HG03103 (cell line): ENCODE measurements around the gene BCAP31.
"Not testable (repeated sequence)": the region's sequence is repeated elsewhere in the genome, so short reads cannot be mapped to it uniquely, and the experiment has no call there.

Experiments
- ATAC-seq: cut with Tn5 transposase; IDR thresholded peaks from one replicate; pipeline ENCODE4 v1.9.1; 2021; ENCODE audit warnings: low read depth; ENCODE audit not compliant: unreplicated experiment

Gene BCAP31

DNA sequence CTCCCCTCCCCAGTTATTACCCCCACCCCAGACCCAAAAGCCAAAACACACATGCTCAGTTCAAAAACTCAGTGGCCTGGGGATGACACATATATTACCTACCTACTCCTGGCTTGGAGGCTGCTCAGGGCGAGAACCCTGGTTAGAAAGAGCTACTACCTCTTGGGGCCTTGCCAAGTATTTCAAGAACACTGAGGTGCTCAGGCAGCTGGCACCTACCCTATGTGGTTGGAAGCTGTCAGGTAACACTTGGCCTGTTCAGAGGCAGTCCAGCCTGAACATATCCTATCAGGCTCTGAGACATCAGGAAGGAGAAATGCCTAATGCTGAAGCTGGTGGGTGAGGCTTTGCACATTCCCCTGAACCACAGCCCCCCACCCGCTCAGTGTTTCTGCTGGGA is 4.9 kb downstream of the BCAP31 start:
- ATAC-seq, result no peak

DNA sequence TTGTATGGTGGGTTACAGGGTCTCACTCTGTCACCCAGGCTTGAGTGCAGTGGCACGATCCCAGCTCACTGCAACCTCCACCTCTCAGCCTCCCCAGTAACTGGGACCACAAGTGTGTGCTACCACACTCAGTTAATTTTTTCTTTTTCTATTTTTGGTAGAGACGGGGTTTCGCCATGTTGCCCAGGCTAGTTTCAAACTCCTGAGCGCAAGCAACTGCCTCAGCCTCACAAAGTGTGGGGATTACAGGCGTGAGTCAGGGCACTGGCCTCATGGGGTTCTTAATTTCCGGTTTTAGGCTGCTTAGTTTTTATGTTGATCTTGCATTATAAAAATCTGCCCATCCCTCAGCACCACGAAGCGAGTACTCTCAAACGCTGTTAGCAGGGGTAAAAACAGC is 6.7 kb downstream of the BCAP31 start:
- no peak for ATAC-seq

DNA sequence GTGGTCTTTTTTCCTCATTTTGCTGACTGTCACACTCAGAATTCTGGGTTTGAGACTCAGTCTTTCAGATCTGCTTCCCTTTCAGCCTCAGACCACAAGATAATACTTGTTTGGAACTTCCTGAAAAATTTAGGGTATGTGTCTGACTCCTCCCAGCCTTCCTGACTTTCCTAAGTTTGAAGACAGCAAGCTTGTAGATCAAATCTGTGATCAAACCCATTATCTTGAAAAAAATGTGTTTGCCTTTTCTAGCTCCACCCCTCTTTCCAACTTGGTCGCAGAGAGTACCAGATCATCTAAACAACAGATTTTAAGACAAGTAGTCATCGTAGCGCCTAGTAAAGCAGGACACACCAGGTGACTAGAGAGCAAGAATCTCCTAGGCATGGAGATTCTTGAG is 9.9 kb downstream of the BCAP31 start:
- no peak for ATAC-seq

DNA sequence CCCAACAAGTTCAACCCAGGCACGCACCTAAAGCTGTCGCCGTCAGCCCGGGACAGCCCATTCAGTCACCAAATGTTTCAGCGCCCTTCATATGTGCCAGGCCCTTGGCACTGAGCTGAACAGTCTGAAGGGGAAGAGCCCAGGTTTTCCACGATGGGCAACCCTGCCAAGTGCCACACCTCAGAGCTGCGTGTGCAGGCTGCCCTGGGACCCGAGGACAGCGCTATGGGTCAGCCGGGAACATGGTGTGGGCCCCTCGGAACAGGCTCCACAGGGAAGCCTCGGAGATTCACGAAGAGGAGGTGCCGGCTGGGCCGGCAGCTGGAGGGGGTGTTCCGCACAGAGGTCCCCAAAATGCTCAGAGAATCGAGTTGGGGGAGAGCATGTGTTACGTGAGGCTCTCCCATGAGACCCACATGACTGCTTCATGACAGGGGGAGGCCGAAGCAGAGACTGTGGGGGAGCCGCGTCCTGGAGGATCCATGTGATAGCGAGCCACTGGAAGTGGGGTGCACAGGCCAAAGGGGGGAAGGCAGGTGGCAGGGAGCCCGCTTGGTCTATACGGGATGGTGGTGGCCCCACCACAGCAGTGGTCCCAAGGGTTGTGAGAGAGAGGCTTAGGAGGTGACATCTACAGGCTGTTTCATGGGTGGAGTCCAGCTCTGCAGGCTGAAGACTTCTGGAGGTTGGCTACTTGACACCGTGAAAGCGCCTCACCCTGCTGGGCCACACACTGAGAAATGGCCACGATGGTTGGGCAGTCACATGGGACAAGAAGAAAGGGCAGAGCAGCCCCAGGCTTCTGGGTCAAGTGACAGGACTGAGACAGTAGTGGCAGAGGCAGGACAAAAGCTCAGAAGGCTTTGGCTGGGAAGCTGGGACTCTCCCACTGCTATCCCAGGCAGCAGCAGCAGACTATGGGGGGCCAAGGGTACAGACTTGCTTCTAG is 14.2 kb downstream of the BCAP31 start:
- no peak for ATAC-seq

DNA sequence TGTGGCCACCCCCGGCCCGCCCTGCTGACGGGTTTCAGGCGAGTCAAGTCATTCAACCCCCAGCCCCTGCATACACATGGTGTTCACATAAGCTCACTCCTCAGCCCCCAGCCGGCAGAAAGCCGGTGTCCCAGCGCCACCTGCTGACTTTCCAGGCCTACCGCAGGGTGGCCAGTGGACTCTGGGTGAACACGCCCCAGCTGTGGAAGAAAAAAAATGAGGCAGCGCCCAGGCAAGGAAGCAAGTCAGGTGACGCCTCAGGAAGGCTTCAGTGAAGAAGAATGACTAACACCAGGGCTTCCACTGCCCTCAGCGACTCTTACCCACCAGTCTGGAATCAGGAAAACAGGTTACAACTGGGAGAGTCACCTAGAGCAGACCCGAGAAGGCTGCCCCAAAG is 15.8 kb downstream of the BCAP31 start:
- no peak for ATAC-seq

DNA sequence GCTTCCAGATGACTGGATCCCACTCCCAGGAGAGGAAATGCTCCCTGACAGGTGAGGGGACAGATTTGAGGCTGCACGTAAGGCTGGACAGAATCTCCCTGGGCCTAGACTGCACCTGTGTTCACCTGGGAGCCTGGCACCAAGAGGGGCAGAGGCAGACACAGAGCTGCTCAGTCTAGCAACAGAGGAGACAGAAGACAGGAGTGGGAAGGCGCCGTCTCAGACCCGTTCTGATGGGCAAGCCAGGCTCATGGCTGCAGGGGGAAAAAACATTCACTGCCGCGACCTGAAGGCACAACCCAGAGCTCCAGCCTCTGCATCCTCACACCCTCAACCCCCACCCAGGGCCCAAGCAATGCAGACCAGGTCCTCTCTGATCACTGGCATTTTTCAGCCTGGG is 16.8 kb downstream of the BCAP31 start:
- ATAC-seq, result no peak

DNA sequence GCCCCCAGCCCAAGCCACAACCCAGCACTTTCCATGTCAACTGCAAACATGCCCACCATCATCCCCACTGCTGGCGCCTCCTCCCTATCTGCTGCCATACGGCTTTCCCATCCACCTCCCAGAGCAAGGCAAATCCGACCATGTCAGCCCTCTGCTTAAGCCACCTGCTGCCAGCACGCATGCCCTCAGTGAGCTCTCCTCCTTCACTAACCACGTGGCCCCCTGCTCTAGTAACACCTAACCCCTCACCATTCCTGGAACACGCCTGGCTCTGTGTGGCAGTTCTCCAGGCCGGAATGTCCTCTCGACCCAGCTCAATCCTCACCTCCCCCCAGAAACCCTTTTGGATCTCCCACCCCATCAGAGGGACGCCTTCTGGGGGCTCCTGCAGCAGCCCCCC is 17.4 kb downstream of the BCAP31 start:
- no peak for ATAC-seq

DNA sequence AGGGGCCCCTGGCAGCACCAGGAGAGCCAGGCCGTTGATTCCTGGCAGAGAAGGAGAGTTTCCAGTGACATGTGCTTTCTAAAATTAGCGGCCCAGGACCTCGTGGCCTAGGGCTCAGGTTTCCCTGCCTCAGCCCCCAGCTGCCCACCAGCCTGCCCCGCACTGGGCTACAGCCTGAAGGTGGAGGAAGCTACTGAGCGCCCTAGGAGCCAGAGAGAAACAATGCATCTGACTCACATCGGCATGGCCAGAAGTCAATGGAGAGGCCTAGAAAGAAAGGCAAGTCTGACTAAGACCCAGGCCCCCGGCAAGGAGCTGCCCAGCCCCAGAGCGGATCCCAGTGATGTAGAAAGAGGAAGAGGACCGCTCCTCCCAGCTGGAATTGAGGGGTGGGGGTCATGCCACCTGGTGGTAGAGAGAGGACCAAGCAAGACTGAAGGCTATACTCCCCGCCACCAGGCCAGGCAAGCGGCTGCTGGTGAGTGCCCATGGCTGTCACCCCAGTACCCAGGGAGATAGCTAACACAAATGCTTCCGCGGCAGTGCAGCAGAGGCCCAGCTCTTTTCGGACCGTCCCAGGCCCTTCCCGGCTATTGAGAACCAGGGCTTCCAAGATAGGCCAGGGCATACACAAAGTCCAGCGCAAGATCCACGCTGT is 18.7 kb downstream of the BCAP31 start:
- not testable (repeated sequence) for ATAC-seq

DNA sequence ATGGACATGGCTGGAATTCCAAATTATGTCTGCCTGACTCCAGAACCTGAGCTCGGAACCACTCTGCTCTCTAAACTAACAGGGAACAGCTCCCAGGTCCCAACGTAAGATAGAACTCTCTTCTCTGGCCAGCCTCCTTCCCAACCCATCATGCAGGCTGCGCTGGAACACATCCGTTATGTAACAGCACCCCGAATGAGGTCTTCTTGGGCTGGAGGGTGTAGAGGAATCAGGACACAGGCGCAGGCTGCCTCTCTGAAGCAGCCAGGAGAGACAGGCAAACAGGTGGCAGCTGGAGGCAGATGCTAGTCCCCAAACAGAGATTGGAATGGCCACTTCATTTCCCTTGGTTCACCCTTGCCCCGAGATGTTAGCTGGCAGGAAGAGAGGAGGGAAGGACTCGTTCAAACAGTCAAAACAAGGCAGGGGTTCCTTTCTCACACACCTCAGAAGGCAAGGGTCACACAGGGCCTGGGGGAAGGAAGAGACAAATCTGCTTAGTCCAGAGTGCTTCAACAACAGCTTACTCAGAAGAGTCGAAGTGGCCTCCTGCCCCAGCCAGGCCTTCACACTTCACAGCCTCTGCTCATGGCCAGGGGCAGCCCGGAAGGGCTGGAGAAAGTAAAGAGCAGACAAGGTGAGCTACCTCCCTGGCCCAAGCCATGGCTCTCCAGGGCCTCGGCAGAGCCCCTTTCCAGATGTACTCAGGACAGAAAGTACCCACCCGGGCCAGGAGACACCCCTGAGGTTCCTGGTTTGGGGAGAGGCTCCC is 19.4 kb downstream of the BCAP31 start:
- not testable (repeated sequence) for ATAC-seq

DNA sequence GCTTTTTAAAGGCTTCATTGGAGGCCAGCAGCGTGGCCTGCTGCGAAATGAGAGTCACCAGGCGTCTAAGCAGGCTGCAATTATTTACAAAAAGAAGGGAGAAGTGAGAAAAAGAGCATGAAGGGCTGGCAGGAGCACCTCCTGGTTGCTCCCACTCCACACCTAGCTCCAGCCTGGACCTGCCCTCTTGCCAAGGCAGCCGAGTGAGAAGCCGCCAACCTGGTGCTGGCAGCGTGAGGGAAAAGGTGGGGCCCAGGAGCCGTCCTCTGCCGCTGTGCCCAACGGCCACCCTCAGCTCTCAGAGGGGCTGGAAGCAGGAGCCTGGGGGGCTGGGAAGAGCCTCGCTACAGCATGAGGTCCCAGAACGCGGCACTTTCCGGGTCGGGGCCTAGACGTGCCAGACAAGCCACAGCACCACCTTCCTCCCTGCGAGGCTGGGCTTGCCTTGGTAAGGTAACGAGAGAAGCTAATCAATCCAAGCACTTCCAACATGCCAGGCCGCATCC is 20.1 kb downstream of the BCAP31 start:
- no peak for ATAC-seq

DNA sequence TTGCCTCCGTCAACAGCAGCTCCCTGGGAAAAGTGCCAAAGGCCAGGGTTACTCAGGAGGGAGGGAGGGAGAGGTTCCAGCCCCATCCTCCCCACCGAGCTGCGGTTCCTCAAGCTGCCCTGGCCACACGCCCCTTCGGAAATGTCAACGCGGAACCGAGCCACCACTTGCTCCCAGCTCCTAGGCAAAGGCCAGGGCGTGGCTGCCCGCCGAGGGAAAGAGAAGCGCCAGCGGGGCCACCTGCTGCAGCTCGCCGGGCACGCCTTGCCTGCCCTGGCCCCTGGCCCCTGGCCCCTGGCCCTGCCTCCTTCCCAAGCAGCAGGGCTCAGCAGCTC is 21.2 kb downstream of the BCAP31 start:
- no peak for ATAC-seq

DNA sequence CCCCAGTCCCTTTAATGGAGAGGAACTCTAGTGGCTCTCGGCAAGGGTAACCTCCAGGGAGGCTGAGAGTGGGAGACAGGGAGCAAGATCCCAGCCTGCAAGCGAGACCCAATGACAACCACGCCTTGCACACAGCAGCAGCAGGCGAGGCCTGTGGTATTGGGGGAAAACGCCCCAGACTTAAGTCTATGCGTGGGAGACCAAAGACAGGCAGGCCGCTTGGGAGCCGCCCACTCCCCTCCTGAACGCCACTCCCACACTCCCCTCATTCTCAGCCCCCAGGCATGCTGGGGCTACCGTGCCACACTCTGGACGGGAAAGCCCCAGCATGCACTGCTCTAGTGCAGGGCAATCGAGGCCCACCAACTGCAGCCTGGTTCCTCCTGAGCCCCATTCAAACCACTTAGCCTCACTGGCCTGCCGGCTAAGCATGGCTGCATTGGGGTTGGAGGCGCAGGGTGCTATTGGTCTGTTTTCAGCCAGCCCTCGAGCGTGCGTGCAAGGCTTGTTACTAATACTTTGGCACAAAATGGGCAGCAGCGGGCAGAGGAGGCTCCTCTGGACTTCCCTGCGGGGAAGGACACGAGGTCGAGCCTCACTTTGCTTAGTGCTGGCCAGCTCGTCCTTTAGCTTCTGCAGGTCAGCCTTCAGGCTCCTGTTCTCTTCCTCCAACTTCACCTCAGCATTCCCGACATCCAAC is 21.7 kb downstream of the BCAP31 start:
- no peak for ATAC-seq

DNA sequence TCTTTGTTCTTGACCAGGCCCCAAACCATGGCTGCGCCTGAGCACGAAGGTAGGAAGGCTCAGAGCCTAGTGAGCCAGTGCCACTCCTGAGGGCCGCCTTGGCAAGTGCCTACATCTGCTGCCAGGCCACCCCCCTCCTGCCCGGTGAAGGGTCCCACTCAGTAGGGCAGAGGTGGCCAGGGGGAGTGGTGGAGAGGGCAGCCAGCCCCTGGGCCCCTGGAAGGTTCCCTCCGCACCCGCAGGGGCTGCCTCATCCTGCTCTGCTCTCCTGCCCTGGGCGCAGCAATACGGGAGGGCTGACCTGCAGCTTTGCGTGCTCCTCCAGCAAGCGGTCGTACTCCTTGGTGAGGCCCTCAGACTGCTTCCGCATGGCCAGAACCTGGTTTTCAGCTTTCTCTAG is 22.5 kb downstream of the BCAP31 start:
- no peak for ATAC-seq

DNA sequence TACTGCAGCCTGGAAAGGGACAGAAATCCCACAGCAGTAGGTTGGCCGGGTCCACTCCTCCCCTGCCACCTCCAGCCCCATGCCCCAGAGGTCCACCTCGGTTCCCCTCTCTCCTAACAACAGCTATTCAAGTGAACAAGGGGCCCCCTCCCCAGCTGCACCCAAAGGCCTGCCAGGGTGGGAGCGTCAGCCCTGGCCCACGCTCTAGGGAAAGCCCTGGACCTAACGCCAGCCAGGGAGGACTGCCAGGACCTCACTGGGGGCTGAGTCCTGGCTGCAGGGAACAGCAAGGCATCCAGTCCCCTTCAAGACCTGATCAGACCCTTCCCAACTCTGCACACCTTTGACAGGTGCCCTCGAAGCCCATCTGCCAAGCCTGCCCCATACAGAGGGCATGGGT is 23.2 kb downstream of the BCAP31 start:
- no peak for ATAC-seq

DNA sequence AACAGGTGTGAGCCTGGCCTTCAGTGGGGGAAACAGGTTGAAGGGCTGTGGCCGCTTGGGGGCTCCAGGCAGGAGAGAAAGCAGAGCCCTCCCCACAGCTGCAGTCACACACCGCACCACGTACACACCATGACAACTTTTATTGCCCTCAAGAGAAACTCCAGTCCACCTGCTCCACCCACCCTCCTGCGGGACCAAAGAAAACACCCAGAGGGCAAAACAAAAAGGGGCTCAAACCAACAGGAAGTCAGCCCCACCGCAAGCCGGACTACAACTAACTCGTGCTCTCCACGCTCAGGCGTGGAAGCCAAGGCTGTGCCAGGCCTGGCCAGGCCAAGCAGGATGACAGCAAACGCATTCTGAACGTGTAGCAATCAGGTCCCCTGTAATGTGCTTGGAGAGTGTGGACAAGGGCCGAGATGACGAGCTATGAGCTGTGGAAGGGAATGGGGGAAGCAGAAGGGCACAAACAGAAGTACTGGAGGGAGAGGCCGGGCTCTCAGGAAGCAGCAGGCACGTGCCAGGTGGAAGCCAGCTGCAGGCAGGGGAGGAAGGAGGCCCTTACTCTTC is 23.7 kb downstream of the BCAP31 start:
- ATAC-seq, result no peak

DNA sequence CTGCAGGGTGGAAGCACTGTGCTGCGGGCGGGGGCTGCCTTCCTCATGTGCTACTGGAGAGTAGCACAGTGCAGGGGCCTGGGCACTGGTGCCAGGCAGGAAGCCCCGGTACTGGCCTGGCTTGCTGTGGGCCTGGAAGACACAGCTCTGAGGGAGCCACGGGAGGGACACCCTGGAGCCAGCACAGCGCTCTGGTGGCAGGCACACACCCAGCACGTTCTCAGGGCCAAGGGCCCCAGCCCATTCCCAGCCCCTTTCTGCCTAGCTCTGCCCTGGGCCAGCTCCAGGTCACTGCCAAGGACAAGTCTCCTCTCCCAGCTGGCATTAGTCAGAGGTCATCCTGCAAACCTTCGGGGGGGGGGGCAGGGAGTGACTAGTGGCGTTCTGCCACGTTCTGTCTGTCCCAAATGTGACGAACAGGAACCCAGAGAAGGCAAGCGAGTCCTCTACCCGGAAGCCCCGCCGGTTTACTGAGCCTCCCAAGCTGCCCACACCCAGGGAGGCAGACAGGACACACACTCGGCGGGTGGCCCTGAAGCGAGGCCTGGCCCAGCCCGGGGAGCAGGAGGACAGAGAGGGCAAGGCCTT is 24.3 kb downstream of the BCAP31 start:
- ATAC-seq, result not testable (repeated sequence)

DNA sequence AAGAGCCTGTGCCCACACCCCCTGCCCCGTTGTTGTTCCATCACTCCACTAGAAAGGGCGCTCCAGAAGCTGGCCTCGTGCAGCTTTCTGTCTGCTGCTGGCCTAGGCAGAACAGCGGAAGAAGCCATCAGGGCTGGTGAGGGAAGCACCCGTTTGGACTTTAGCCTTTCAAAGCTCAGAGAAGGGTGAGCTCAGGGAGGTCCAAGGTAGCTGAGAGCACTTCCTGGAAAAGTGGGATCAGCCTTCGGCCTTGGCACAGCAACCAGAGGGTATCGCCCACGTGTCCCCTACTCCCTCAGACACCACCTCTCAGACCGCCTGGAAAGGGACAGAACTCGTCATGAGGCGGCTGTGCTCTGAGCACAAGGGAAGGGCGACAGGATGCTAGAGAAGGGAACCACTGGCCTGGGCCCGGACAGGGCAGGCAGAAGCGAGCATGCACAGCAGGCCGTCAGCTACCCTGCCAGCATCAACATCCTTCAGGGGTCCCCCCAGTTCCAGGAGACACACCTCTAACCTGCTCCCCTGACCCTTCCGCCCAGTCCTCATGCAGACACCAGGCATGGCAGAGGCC is 24.9 kb downstream of the BCAP31 start:
- not testable (repeated sequence) for ATAC-seq

DNA sequence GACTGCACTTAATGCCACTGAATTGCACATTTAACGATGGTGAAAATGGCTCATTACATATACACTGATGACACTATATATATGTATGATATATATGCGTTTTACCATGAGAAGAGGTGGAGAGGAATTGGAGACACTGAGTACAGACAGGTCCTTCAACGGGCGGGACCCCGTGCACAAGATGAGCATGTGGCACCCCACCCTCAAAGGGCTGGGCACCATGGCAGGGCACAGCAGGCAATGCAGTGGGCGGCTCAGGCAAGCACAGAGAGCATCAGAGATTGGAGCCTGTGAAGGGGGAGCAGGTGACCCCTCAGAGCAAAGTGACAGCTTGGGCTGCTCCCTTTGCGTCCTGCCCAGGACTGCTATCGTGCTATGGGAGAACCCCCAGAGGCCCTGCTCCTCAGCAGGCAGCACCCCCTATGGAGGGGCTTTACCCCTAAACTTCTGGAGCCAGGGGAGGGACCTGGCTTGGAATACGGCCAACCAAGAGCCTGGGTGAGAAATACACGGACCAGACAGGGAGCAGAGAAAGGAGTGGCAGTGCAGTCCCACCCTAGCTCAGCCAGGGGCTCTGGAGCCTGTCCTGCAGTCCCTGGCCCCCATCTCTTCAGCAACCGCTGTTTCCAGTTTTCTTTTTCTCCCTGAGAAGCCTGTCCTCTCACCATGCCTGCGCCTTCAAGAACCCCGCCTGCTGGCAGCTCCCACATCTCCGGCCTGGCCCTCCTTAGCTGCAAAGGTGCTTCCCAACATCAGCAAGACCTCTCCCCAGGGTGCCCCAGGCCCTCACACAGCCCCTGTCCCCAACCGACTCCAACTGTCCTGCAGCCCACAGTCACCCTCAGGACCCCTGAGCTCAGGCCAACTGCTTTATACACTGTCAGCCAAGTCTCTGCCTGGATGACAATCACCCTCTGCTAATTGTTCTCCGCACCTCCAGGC is 26.0 kb downstream of the BCAP31 start:
- ATAC-seq, result no peak
